Body of pancreas (tissue), 4 donors: ENCODE results near the gene OGFOD2. TPM values are rescaled to one million over a fixed set of nuclear protein-coding genes. Genes with fewer than 3 reads are reported as not detected.
"Not testable (repeated sequence)": the region's sequence is repeated elsewhere in the genome, so short reads cannot be mapped to it uniquely, and the experiment has no call there.

Source experiments
- ATAC-seq: fragments of 150-250 bp; one replicate; pipeline ENCODE4 v1.9.1; 2016
- DNase-seq, 4 donors: peaks; one replicate each; pipeline ENCODE4 v3.0.0-alpha.2; 2019
- H3K27ac ChIP-seq, 4 donors: fragments of 200-600 bp; sonication (generic); 1 replicate in 3 of 4; 2 replicates in 1 of 4; pipeline versions ENCODE4 v1.5.1 to v1.6.1; 2016 to 2019; ENCODE audit warnings: mild to moderate bottlenecking in 1 of 4, mixed read lengths in 1 of 4, moderate library complexity in 1 of 4
- H3K27me3 ChIP-seq, 2 donors: fragments of 200-600 bp; sonication (generic); one replicate each; pipeline ENCODE4 v1.6.0; 2016; ENCODE audit warnings: mild to moderate bottlenecking in 1 of 2
- H3K36me3 ChIP-seq, 2 donors: fragments of 200-600 bp; sonication (generic); replicated peaks in 1 of 2; 2 replicates each; pipeline ENCODE4 v1.5.1; 2016; ENCODE audit warnings: low read depth in 2 of 2; ENCODE audit not compliant: insufficient read depth in 1 of 2
- H3K4me1 ChIP-seq: fragments of 200-600 bp; sonication (generic); one replicate; pipeline ENCODE4 v1.6.0; 2016
- H3K4me3 ChIP-seq, 2 donors: fragments of 200-600 bp; sonication (generic); 1 replicate in 1 of 2; 2 replicates in 1 of 2; pipeline ENCODE4 v1.5.1; 2016 to 2019
- H3K9me3 ChIP-seq, 3 donors: fragments of 200-600 bp; sonication (generic); 1 replicate in 2 of 3; 2 replicates in 1 of 3; pipeline ENCODE4 v1.5.1; 2016
- POLR2A ChIP-seq, 3 donors: fragments of 450-650 bp; IDR thresholded peaks; one replicate each; pipeline ENCODE4 v1.6.1; 2016; ENCODE audit warnings: antibody characterized with exemption in 3 of 3, mild to moderate bottlenecking in 2 of 3
- WGBS, 2 donors: methylation state at CpG; one replicate each; pipeline ENCODE4 v1.1.5; 2017; 5-methylcytosine and 5-hydroxymethylcytosine counted together
- intact Hi-C: fragments of 100-400 bp; cut with DNase I; formaldehyde crosslinking; loops from one replicate; pipeline ENCODE4 v1.15.1; 2023
- total RNA-seq, 2 donors: library from RNA; depleted of rRNA; stranded (reverse); fragments of >200 nt; gene quantifications; one replicate each; pipeline ENCODE4 v1.1.0, GENCODE V29; 2016
- TF ChIP-seq, protein P1 (sequence below), 7 experiments: fragments of 450-650 bp in 4 of 7; fragments of 200-600 bp in 3 of 7; sonication (generic) in 3 of 7; IDR thresholded peaks; one replicate each; pipeline ENCODE4 v1.5.1; 2016 to 2019; ENCODE audit warnings: antibody characterized with exemption in 7 of 7

Gene OGFOD2
- total RNA-seq, 2 donors from 2014 or later: 8.6 to 25.4 TPM

DNA sequence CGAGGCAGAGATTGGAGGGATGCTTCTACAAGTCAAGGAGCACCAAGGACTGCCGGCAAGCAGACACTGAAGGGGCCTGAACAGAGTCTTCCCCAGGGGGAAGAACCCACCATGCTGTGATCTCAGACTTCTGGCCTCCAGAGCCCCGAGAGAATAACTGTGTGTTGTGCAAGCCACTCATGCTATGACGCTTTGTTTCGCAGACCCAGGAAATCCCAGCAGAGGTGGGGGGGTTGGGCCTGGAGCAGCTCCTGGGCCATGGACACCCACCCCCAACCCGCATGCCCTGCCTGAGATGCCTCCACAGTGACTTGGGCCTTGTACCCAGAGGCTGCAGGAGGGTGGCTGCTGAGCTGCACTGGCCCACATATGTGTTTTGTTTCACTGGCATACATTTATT is 36.7 kb downstream of the OGFOD2 start:
- no peak for ATAC-seq

DNA sequence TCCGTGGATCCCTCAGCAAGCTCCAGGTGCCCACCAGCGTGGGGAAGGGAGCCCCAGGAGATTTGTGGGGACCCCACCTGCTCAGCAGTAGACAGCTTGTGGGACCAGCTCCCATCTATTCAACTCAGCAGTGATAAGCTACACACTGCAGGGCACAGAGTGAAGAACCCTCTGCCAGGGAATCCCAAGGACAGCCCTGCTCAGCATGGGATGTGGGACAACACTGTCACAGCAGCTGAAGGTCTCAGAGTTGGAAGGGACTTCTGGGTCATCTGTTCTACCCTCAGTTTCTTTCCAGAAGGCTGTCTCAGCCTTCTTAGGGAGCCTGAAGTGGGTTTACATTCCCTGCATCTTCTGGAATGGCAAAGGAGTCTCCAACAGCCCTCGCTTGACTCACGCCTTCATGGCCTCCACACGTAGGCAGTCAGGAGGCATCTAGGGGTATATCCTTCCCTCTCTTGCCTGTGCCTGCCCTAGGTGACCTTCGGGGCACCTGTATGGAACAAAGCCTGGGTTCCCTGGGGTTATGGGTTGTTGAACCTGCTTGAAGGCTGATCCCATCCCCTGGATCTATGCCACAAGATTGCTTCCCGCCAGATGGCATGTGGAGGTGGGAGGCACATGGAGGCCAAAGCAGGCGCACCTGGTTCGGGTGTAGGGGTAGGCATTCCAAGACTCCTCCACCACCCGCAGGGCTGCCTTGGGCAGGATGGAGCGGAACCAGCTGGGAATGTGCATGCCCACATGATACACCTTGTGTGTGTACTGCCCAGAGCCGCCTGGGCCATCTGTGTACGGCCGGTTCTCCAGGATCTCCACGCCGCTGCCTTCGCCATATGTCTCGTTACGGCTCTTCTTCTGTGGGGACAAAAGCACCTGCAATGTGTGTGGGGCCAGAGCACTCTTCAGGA is 38.4 kb downstream of the OGFOD2 start:
- TF ChIP-seq POLR2A (IDR thresholded peaks at IDR 0.05): no peak
- TF ChIP-seq, protein P1, sequence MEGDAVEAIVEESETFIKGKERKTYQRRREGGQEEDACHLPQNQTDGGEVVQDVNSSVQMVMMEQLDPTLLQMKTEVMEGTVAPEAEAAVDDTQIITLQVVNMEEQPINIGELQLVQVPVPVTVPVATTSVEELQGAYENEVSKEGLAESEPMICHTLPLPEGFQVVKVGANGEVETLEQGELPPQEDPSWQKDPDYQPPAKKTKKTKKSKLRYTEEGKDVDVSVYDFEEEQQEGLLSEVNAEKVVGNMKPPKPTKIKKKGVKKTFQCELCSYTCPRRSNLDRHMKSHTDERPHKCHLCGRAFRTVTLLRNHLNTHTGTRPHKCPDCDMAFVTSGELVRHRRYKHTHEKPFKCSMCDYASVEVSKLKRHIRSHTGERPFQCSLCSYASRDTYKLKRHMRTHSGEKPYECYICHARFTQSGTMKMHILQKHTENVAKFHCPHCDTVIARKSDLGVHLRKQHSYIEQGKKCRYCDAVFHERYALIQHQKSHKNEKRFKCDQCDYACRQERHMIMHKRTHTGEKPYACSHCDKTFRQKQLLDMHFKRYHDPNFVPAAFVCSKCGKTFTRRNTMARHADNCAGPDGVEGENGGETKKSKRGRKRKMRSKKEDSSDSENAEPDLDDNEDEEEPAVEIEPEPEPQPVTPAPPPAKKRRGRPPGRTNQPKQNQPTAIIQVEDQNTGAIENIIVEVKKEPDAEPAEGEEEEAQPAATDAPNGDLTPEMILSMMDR (IDR thresholded peaks at IDR 0.05): no peak
- Histone ChIP-seq H3K36me3 (no peaks in the 10 kb centered on the region), H3K4me1 (no peaks in the 10 kb centered on the region), H3K27ac (no peak overlapping the region), H3K9me3 (no peaks in the 10 kb centered on the region), H3K27me3 (no peaks in the 10 kb centered on the region), H3K4me3 (no peak overlapping the region)
- ATAC-seq (no peak), DNase-seq (no peak)
- 95 to 96% methylated on average over 11 to 19 of the region's 19 CpGs for WGBS, 2 donors
- intact Hi-C loops: no loop called here

More for the DNA sequence above, 36.7 kb downstream of the OGFOD2 start:
- intact Hi-C loops: no loop called here
- no peak for DNase-seq
- Histone ChIP-seq H3K9me3 (no peaks in the 10 kb centered on the region), H3K27ac (no peak overlapping the region), H3K4me3 (no peak overlapping the region), H3K27me3 (no peaks in the 10 kb centered on the region), H3K36me3 (no peaks in the 10 kb centered on the region), H3K4me1 (no peaks in the 10 kb centered on the region)
- 81 to 84% methylated on average over 3 to 6 of the region's 6 CpGs for WGBS, 2 donors
- TF ChIP-seq, protein P1 (IDR thresholded peaks at IDR 0.05): no peak
- TF ChIP-seq POLR2A (IDR thresholded peaks at IDR 0.05): no peak

DNA sequence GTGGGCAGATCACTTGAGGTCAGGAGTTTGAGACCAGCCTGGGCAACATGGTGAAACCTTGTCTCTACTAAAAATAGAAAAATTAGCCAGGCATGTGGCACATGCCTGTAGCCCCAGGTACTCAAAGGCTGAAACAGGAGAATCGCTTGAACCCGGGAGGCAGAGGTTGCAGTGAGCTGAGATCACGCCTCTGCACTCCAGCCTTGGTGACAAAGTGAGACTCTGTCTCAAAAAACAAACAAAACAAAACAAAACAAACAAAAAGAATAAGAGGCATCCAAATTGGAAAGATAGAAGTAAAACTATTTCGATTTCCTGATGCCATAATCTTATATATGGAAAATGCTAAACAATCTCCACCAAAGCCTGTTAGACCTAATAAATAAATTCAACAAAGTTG is 39.4 kb downstream of the OGFOD2 start:
- H3K27me3 ChIP-seq, H3K4me1 ChIP-seq, ATAC-seq, DNase-seq, H3K36me3 ChIP-seq, H3K9me3 ChIP-seq, H3K27ac ChIP-seq, intact Hi-C loops, H3K4me3 ChIP-seq: not testable (repeated sequence)
- WGBS, 2 donors: 96 to 97% methylated on average over 4 of the region's 4 CpGs

DNA sequence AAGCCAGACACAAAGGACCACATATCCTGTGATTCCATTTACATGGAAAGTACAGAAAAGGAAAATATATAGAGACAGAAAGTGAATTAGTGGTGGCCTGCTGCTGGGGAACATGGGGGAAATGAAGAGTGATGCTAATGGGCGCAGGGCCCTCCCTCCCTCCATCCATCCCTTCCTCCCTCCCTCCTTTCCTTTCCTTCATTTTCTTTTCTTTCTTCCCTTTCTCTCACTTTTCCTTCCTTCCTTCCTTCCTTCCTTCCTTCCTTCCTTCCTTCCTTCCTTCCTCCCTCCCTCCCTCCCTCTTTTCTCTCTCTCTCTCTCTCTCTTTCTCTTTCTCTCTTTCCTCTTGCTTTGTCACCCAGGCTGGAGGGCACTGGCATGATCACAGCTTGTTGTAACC is 42.7 kb downstream of the OGFOD2 start:
- 92 to 100% methylated on average over 1 of the region's 1 CpG for WGBS, 2 donors
- TF ChIP-seq, protein P1 (IDR thresholded peaks at IDR 0.05): no peak
- no peak for TF ChIP-seq POLR2A (IDR thresholded peaks at IDR 0.05)
- intact Hi-C loops: no loop called here
- DNase-seq (no peak), ATAC-seq (no peak)
- no peak overlapping the region for H3K4me3 ChIP-seq
- H3K9me3 ChIP-seq: no peaks in the 10 kb centered on the region
- no peaks in the 10 kb centered on the region for H3K4me1 ChIP-seq
- no peaks in the 10 kb centered on the region for H3K36me3 ChIP-seq
- no peak overlapping the region for H3K27ac ChIP-seq
- H3K27me3 ChIP-seq: no peaks in the 10 kb centered on the region

DNA sequence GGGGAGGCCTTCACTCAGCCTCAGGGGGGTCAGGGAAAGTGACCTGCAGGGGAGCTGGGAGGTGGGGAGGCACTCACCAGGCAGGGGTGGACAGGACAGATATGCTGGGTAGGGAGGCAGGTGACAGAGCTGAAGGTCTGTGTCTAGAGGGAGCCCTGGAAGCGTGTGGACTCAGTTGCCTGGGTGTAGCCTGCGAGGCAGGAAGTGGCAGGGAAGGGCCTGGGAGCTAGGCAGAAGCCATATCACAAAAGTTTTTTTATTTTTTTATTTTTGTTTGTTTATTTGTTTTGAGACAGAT is 44.7 kb downstream of the OGFOD2 start:
- H3K4me3 ChIP-seq: no peak overlapping the region
- H3K9me3 ChIP-seq: no peaks in the 10 kb centered on the region
- H3K27me3 ChIP-seq: no peaks in the 10 kb centered on the region
- H3K36me3 ChIP-seq: no peaks in the 10 kb centered on the region
- no peaks in the 10 kb centered on the region for H3K4me1 ChIP-seq
- WGBS, 2 donors: 88 to 94% methylated on average over 2 of the region's 2 CpGs
- intact Hi-C loops: no loop called here
- TF ChIP-seq, protein P1 (IDR thresholded peaks at IDR 0.05): no peak
- TF ChIP-seq POLR2A (IDR thresholded peaks at IDR 0.05): no peak
- DNase-seq (no peak), ATAC-seq (no peak)
- H3K27ac ChIP-seq: no peak overlapping the region
